Parathyroid adenoma (tissue), 2 donors: Measurements from ENCODE around the gene PPP1R7.

Experiments
- H2AFZ ChIP-seq: fragments of 300-600 bp; sonication (generic); one replicate; pipeline ENCODE4 v1.7.0; 2017; ENCODE audit warnings: antibody characterized with exemption, mild to moderate bottlenecking
- H3K27ac ChIP-seq: fragments of 300-600 bp; sonication (generic); one replicate; pipeline ENCODE4 v1.7.0; 2017
- H3K27me3 ChIP-seq: fragments of 300-600 bp; sonication (generic); one replicate; pipeline ENCODE4 v1.7.0; 2017; ENCODE audit warnings: low read length; ENCODE audit not compliant: control insufficient read depth, insufficient read depth
- H3K36me3 ChIP-seq: fragments of 300-600 bp; sonication (generic); one replicate; pipeline ENCODE4 v1.7.0; 2017; ENCODE audit warnings: low read length; ENCODE audit not compliant: control insufficient read depth, insufficient read depth
- H3K4me1 ChIP-seq: fragments of 300-600 bp; sonication (generic); one replicate; pipeline ENCODE4 v1.7.0; 2017; ENCODE audit warnings: control low read depth
- H3K4me2 ChIP-seq: fragments of 300-600 bp; sonication (generic); one replicate; pipeline ENCODE4 v1.7.0; 2017; ENCODE audit warnings: low read length
- H3K4me3 ChIP-seq: fragments of 300-600 bp; sonication (generic); one replicate; pipeline ENCODE4 v1.7.0; 2017; ENCODE audit warnings: low read depth, low read length
- H3K79me2 ChIP-seq: fragments of 300-600 bp; sonication (generic); one replicate; pipeline ENCODE4 v1.7.0; 2017; ENCODE audit warnings: control low read depth
- H3K9ac ChIP-seq: fragments of 300-600 bp; sonication (generic); one replicate; pipeline ENCODE4 v1.7.0; 2017; ENCODE audit warnings: mild to moderate bottlenecking
- H3K9me3 ChIP-seq: fragments of 300-600 bp; sonication (generic); one replicate; pipeline ENCODE4 v1.7.0; 2017; ENCODE audit warnings: low read length; ENCODE audit not compliant: control insufficient read depth
- TF ChIP-seq, protein P1 (sequence below): fragments of 300-600 bp; sonication (generic); IDR thresholded peaks from one replicate; pipeline ENCODE4 v1.7.0; 2017; ENCODE audit warnings: antibody characterized with exemption, mild to moderate bottlenecking
- donor health status: primary hyperparathyroidism.

Gene PPP1R7

DNA sequence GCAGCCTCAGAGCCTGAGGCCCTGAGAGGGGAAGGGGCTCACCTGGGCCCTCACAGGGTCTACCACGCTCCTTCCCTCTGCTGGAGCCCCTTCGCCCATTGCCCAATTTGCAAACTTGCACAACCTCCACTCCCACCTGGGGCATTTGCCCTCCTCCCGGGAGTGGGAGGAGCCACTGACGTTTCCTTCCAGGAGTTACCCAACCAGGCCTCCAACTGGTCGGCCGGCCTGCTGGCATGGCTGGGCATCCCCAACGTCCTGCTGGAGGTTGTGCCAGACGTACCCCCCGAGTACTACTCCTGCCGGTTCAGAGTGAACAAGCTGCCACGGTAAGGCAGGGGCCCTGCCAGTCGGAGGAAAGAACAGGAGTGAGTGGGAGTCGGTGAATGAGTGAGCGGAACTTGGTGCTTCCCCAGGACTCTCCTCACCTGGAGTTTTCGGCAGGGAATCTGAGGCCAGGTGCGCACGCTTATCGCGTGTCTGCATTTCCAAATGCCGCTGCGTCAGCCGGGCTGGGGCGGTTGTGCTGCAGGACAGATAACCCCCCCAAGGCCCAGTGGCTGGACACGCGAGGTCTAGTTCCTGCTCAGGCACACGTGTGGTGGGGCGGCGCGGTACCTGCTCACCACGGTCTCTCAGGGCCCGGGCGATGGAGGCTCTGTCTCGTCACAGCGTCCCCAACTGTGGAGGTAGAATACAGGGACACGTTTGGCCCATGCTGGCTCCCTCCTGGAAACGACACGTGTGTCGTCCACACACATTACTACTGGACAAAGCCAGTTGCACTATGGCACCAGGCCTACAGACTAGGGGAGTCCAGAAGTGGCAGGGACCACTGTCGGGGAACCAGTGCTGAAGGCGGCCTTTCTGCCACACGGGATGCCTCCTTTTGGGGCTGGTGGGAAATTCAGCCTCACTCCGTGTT lies 49.9 kb downstream of the PPP1R7 start:
- TF ChIP-seq, protein P1, sequence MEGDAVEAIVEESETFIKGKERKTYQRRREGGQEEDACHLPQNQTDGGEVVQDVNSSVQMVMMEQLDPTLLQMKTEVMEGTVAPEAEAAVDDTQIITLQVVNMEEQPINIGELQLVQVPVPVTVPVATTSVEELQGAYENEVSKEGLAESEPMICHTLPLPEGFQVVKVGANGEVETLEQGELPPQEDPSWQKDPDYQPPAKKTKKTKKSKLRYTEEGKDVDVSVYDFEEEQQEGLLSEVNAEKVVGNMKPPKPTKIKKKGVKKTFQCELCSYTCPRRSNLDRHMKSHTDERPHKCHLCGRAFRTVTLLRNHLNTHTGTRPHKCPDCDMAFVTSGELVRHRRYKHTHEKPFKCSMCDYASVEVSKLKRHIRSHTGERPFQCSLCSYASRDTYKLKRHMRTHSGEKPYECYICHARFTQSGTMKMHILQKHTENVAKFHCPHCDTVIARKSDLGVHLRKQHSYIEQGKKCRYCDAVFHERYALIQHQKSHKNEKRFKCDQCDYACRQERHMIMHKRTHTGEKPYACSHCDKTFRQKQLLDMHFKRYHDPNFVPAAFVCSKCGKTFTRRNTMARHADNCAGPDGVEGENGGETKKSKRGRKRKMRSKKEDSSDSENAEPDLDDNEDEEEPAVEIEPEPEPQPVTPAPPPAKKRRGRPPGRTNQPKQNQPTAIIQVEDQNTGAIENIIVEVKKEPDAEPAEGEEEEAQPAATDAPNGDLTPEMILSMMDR, result no peak
- Histone ChIP-seq H3K4me2 (no peak overlapping the region), H3K27me3 (no peaks in the 10 kb centered on the region)

GRCh38 chr2:241200822-241201395 lies 50.6 kb downstream of the PPP1R7 start:
- Histone ChIP-seq H2AFZ (no peak overlapping the region), H3K4me3 (no peak overlapping the region), H3K9ac (no peak overlapping the region), H3K36me3 (no peaks in the 10 kb centered on the region), H3K27ac (no peak overlapping the region), H3K4me1 (no peaks in the 10 kb centered on the region), H3K9me3 (no peaks in the 10 kb centered on the region), H3K79me2 (no peaks in the 10 kb centered on the region), H3K27me3 (no peaks in the 10 kb centered on the region), H3K4me2 (no peak overlapping the region)
- TF ChIP-seq, protein P1, result no peak

More for the DNA sequence above, 49.9 kb downstream of the PPP1R7 start:
- H3K4me1 ChIP-seq, result no peaks in the 10 kb centered on the region
- no peak overlapping the region for H2AFZ ChIP-seq
- no peaks in the 10 kb centered on the region for H3K79me2 ChIP-seq
- H3K36me3 ChIP-seq, result no peaks in the 10 kb centered on the region
- no peaks in the 10 kb centered on the region for H3K9me3 ChIP-seq
- H3K9ac ChIP-seq, result no peak overlapping the region
- no peak overlapping the region for H3K4me3 ChIP-seq
- no peak overlapping the region for H3K27ac ChIP-seq

DNA sequence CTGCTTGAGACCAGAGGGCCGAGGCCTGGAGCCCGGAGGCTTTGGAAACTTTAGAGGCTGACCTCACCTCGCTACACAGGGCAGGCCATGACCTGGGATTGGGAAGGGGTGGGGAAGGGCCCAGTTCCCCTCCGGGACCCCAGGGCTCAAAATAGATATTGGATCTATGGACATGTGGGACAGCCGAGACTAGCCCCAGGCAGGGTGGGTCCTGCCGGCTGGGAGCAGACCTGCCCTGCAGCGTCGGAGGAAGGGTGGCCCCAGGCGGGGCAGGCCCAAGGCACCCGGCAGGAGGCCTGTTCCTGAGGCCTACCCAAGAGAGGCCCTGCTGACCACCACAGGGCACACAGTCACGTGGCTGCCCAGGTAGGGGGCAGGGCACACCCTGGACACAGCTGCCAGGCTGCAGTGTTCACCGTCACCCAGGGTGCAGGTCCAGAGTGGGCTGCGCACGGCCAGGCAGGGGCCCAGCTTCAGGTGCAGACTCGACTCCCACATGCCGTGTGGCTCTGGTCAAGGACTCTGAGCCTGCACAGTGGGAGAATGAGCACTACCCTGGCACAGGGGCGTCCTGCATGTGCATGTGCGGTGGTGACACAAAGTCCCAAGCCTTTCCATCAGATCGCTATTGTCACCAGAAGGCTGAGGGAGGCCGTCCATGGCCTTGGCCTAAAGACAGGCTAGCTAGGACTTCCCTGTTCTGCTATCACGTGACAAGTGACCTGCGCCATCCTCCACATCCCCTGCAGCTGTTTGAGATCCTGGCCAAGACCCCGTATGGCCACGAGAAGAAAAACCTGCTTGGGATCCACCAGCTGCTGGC lies 51.4 kb downstream of the PPP1R7 start:
- Histone ChIP-seq H3K9ac (no peak overlapping the region), H3K4me1 (no peaks in the 10 kb centered on the region), H3K4me2 (no peak overlapping the region), H2AFZ (no peak overlapping the region), H3K27me3 (no peaks in the 10 kb centered on the region), H3K9me3 (no peaks in the 10 kb centered on the region), H3K36me3 (no peaks in the 10 kb centered on the region), H3K27ac (no peak overlapping the region), H3K79me2 (no peaks in the 10 kb centered on the region), H3K4me3 (no peak overlapping the region)
- TF ChIP-seq, protein P1, result no peak

GRCh38 chr2:241202268-241202585 lies 52.0 kb downstream of the PPP1R7 start:
- Histone ChIP-seq H3K4me3 (no peak overlapping the region), H3K36me3 (no peaks in the 10 kb centered on the region), H3K79me2 (no peaks in the 10 kb centered on the region), H3K4me2 (no peak overlapping the region), H2AFZ (no peak overlapping the region), H3K9ac (no peak overlapping the region), H3K27ac (no peak overlapping the region), H3K4me1 (no peaks in the 10 kb centered on the region), H3K9me3 (no peaks in the 10 kb centered on the region), H3K27me3 (no peaks in the 10 kb centered on the region)
- TF ChIP-seq, protein P1, result no peak
